ENCODE measurements around the gene PRND. TPM values are rescaled to one million over a fixed set of nuclear protein-coding genes. Genes with fewer than 3 reads are reported as not detected.

Gene PRND
- total and polyA plus RNA-seq, 2 of the 8 experiments (the other 6 are each of a cell fraction or from before 2014, with no cell fraction given): 0.09 to 0.11 TPM

DNA sequence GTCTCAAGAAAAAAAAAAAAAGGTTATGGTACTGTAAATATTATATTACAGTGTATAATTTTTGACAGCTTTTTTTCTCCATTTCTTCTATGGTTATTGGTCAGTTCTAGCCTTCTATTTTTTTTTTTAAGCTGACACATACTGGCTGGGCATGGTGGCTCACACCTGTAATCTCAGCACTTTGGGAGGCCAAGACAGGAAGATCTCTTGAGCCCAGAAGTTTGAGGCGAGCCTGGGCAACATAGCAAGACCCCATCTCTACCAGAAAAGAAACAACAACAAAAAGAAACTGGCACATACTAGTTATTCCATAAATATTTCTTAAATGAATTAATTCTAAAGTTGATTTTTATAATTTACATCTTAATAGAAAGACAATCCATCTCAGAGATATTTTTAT lies 27.6 kb upstream of the PRND start (continued):
- TF ChIP-seq BRCA1 (IDR thresholded peaks at IDR 0.05; ENCODE audit: low read depth, low read length): no peak
- TF ChIP-seq ASH2L (IDR thresholded peaks at IDR 0.05; ENCODE audit: low read length): no peak
